SH-SY5Y (cell line): ENCODE data around the gene CGGBP1.

Experiments
- GATA2 ChIP-seq: IDR thresholded peaks from 2 replicates; pipeline ENCODE4 v1.6.1; 2011; ENCODE audit warnings: mild to moderate bottlenecking, low read depth, low read length
- GATA3 ChIP-seq: IDR thresholded peaks from 2 replicates; pipeline ENCODE4 v1.6.1; 2011; ENCODE audit warnings: low read depth, mild to moderate bottlenecking, low read length, moderate library complexity

DNA sequence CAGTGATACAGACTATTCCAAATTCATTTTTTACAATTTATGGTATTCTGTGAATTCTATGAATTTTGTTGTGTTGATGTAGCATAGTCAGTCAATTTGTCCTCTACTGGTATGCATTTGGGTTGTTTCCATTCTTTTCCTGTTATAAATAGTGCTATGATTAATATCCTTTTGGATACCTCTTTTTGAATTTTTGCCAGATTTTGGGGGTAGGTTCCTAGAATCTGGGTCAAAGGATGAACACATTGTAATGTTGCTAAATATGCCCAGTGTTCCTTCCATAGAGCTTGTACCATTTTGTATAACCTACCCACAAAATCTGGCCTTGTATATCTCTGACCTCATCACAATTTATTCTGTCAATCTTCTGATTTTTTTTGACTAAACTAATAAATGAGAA is 46.5 kb upstream of the CGGBP1 start:
- TF ChIP-seq GATA2 (no peak), GATA3 (no peak)
